Thyroid gland (tissue), 4 donors: ENCODE measurements around the gene CACNA1B. TPM values are rescaled to one million over a fixed set of nuclear protein-coding genes. Genes with fewer than 3 reads are reported as not detected.

Experiments used
- DNase-seq, 2 donors: peaks; one replicate each; pipeline ENCODE4 v3.0.0-alpha.2; 2019
- H3K27ac ChIP-seq, 3 donors: fragments of 200-600 bp; sonication (generic); 1 replicate in 2 of 3; 2 replicates in 1 of 3; pipeline ENCODE4 v1.5.1; 2016 to 2019; ENCODE audit warnings: mild to moderate bottlenecking in 1 of 3, moderate library complexity in 1 of 3
- H3K27me3 ChIP-seq: fragments of 200-600 bp; sonication (generic); one replicate; pipeline ENCODE4 v1.5.1; 2019
- H3K36me3 ChIP-seq, 2 donors: fragments of 200-600 bp; sonication (generic); one replicate each; pipeline ENCODE4 v1.5.1; 2016 to 2019
- H3K4me1 ChIP-seq, 2 donors: fragments of 200-600 bp; sonication (generic); one replicate each; pipeline ENCODE4 v1.5.1; 2017 to 2019
- H3K4me3 ChIP-seq, 3 donors: fragments of 200-600 bp; sonication (generic); replicated peaks in 1 of 3; 1 replicate in 2 of 3; 2 replicates in 1 of 3; pipeline ENCODE4 v1.5.1; 2016; ENCODE audit warnings: mild to moderate bottlenecking in 1 of 3
- H3K9me3 ChIP-seq: fragments of 200-600 bp; sonication (generic); one replicate; pipeline ENCODE4 v1.5.1; 2017
- CTCF ChIP-seq, 6 experiments: fragments of 200-600 bp in 3 of 6; fragments of 450-650 bp in 3 of 6; sonication (generic) in 3 of 6; IDR thresholded peaks; one replicate each; pipeline ENCODE4 v1.5.1; 2016 to 2019; ENCODE audit warnings: antibody characterized with exemption in 6 of 6, mild to moderate bottlenecking in 2 of 6, inconsistent platforms in 1 of 6, moderate library complexity in 1 of 6
- POLR2A ChIP-seq, 2 donors: fragments of 450-650 bp; IDR thresholded peaks; one replicate each; pipeline ENCODE4 v1.6.1; 2017; ENCODE audit warnings: antibody characterized with exemption in 2 of 2, mild to moderate bottlenecking in 2 of 2, moderate library complexity in 1 of 2
- WGBS, 2 donors: methylation state at CpG; one replicate each; pipeline ENCODE4 v1.1.5; 2017; 5-methylcytosine and 5-hydroxymethylcytosine counted together
- intact Hi-C: fragments of 100-400 bp; cut with DNase I; formaldehyde crosslinking; loops from one replicate; pipeline ENCODE4 v1.15.1; 2023
- total RNA-seq, 4 donors: library from RNA; depleted of rRNA; stranded (reverse); fragments of >200 nt; gene quantifications; one replicate each; pipeline ENCODE4 v1.2.3, GENCODE V29; 2016

CACNA1B gene
- total RNA-seq, 4 donors from 2014 or later, result 0.13 to 0.68 (median 0.35) TPM

GRCh38 chr9:137989999-137990715 lies 112.6 kb downstream of the CACNA1B start:
- Histone ChIP-seq H3K4me3 (no peak overlapping the region), H3K27me3 (no peaks in the 10 kb centered on the region), H3K9me3 (no peaks in the 10 kb centered on the region), H3K27ac (no peak overlapping the region), H3K4me1 (no peaks in the 10 kb centered on the region), H3K36me3 (no peaks in the 10 kb centered on the region)
- no peak for TF ChIP-seq CTCF (IDR thresholded peaks at IDR 0.05)
- no peak for TF ChIP-seq POLR2A (IDR thresholded peaks at IDR 0.05)
- DNase-seq, result no peak
- intact Hi-C loops, result no loop called here
- 86 to 91% methylated on average over 7 to 8 of the region's 8 CpGs for WGBS, 2 donors

GRCh38 chr9:138003485-138004190 lies 126.1 kb downstream of the CACNA1B start:
- DNase-seq, result no peak
- Histone ChIP-seq H3K27ac (no peak overlapping the region), H3K36me3 (no peaks in the 10 kb centered on the region), H3K4me1 (no peaks in the 10 kb centered on the region), H3K4me3 (no peak overlapping the region), H3K27me3 (no peaks in the 10 kb centered on the region), H3K9me3 (no peaks in the 10 kb centered on the region)
- TF ChIP-seq CTCF (IDR thresholded peaks at IDR 0.05), result no peak
- TF ChIP-seq POLR2A (IDR thresholded peaks at IDR 0.05), result no peak
- WGBS, 2 donors, result 89 to 90% methylated on average over 13 of the region's 13 CpGs
- intact Hi-C loops, result no loop called here

- Histone ChIP-seq H3K27ac (no peak overlapping the region), H3K4me1 (no peaks in the 10 kb centered on the region), H3K27me3 (no peaks in the 10 kb centered on the region), H3K4me3 (no peak overlapping the region), H3K36me3 (no peaks in the 10 kb centered on the region), H3K9me3 (no peaks in the 10 kb centered on the region)
- 81% methylated on average over 25 of the region's 25 CpGs for WGBS, 2 donors
- DNase-seq, result no peak
- intact Hi-C loops, result no loop called here
- no peak for TF ChIP-seq CTCF (IDR thresholded peaks at IDR 0.05)
- TF ChIP-seq POLR2A (IDR thresholded peaks at IDR 0.05), result no peak
Observed at GRCh38 chr9:138006576-138007233, 129.1 kb downstream of the CACNA1B start.

- H3K36me3 ChIP-seq, result no peaks in the 10 kb centered on the region
- 86 to 98% methylated on average over 9 of the region's 9 CpGs for WGBS, 2 donors
- H3K4me3 ChIP-seq, result no peak overlapping the region
- no peaks in the 10 kb centered on the region for H3K27me3 ChIP-seq
- H3K4me1 ChIP-seq, result no peaks in the 10 kb centered on the region
- no peak overlapping the region for H3K27ac ChIP-seq
- intact Hi-C loops, result no loop called here
- no peak for DNase-seq
- TF ChIP-seq POLR2A (IDR thresholded peaks at IDR 0.05) (no peak), CTCF (IDR thresholded peaks at IDR 0.05) (no peak)
- H3K9me3 ChIP-seq, result no peaks in the 10 kb centered on the region
Observed at GRCh38 chr9:138007566-138007917, 130.0 kb downstream of the CACNA1B start.
